ENCODE data around the gene HTRA3.

The HTRA3 gene

DNA sequence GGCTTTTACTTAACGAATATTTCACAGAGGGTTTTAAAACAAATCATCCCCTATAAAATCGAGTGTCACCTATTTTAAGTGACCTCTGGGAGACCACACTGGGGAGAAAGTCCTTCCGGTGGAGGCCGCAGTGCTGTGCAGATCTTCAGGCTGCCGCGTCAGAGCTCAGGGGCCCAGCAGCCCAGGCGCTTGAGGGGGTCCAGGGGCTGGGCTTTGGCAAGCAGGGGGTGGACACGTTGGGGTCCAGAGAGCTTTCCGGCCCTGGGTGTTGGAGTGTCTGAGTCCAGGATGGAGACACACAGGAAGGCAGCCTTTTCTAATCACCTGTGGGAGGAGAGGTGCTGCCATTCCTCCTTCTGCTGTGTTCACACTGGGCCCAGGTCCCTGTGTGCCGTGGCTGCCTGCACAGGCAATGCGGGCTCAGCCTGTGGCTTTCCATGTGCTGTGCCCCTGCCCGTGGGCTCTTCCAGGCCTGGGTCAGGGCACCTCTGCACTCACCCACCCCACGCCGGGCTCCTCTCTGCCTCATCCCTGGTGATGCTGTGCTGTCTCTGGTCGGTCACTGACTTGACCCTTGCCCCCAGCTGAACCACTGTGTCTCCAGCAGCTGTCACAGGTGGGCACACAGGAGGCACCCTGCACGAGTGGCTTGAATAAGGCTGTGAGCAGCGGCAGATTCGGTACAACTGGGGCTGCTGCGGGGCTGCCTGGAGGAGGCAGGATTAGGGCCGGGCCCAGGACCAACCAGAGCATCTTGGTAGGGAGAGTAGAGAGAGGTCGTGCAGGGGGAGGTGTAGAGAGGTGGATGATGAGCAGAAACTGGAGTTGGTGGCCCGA lies 10.0 kb downstream of the HTRA3 start:
- Histone ChIP-seq H3K9ac (ENCODE audit: low read length in 5 of 5) (peak overlapping the region in 1 of 5 donors; percentile 30), H3K4me1 (ENCODE audit: control insufficient read depth in 5 of 5, insufficient read depth in 5 of 5, low read length in 5 of 5) (peaks cover 7 to 73% (median 52%) of the 10 kb centered on the region in 5 donors)

DNA sequence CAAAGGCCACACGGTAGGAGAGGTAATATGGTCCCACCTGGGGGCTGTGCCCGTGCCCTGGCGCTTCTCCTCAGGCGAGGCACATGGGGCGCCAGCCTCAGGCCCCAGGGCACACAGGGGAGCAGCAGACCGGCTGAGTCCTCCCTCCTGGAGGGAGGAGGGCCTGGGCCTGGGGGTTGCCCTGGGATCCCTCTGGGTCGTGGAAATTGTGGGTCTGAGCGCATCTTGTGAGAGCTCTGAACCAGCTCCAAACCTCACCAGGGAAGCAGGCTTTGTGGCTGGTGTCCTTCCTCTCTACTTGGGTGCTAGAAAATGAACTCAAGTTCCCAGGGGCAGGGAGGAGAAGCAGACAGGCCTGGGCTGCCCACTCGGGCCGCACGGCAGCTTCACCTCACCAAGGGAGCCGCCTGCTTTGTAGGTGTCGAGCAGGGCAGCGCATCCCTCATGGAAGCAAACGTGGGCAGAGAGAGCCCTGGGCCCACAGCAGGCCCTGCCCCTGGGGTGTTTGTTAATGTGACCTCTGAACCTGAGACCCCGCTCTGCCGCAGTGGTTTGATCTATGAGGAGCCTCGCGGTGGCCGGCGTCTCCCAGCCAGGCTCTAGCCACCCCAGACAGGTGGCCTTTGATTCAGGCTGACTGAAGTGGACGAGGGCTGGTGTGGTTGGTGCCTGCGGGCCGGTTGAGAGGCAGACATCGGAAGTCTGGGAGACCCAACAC lies 10.8 kb downstream of the HTRA3 start:
- Histone ChIP-seq H3K9ac (ENCODE audit: low read length in 5 of 5) (peak overlapping the region in 1 of 5 donors; percentile 30), H3K36me3 (ENCODE audit: control insufficient read depth in 5 of 5, insufficient read depth in 5 of 5, low read length in 5 of 5) (no peaks in the 10 kb centered on the region), H3K27me3 (ENCODE audit: control insufficient read depth in 5 of 5, insufficient read depth in 4 of 5, low read length in 5 of 5) (no peaks in the 10 kb centered on the region), H3K27ac (ENCODE audit: low read depth, low read length) (no peak overlapping the region), H3K4me3 (ENCODE audit: low read depth in 1 of 5, low read length in 5 of 5) (no peak overlapping the region), H3K4me1 (ENCODE audit: control insufficient read depth in 5 of 5, insufficient read depth in 5 of 5, low read length in 5 of 5) (peaks cover 7 to 66% (median 45%) of the 10 kb centered on the region in 5 donors), H3K9me3 (ENCODE audit: control insufficient read depth in 5 of 5, low read length in 5 of 5) (no peaks in the 10 kb centered on the region)

More for the DNA sequence above, 10.0 kb downstream of the HTRA3 start:
- Histone ChIP-seq H3K4me3 (ENCODE audit: low read depth in 1 of 5, low read length in 5 of 5) (no peak overlapping the region), H3K9me3 (ENCODE audit: control insufficient read depth in 5 of 5, low read length in 5 of 5) (no peaks in the 10 kb centered on the region), H3K27me3 (ENCODE audit: control insufficient read depth in 5 of 5, insufficient read depth in 4 of 5, low read length in 5 of 5) (no peaks in the 10 kb centered on the region), H3K27ac (ENCODE audit: low read depth, low read length) (no peak overlapping the region), H3K36me3 (ENCODE audit: control insufficient read depth in 5 of 5, insufficient read depth in 5 of 5, low read length in 5 of 5) (no peaks in the 10 kb centered on the region)

DNA sequence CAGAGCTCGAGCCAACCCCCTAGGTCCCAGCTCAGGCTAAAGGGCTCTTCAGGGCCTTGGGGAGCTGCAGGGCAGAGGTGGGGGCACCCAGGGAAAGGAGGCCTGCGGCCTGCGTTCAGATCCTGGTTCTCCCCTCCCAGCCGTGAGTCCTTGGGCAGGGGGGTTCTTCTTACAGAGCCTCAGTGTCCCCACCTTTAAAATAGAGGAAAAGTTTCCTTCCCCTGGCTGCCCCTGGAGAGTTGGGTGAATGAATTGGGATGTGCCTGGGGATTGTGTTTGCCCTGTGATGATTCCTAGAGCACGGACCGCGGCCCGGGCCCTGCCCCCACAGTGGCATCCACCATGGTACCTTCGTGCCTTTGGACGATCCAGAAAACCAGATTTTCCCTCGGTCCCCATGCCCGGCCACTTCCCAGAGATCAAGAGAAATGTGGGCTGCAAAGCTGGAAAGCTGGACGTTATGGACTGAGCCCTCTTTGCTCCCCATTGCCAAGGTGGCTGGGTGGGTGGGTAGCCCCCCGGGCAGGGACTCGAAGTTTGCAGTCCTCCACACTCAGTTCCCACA lies 11.4 kb downstream of the HTRA3 start:
- Histone ChIP-seq H3K27me3 (ENCODE audit: control insufficient read depth in 5 of 5, insufficient read depth in 4 of 5, low read length in 5 of 5) (no peaks in the 10 kb centered on the region), H3K27ac (ENCODE audit: low read depth, low read length) (no peak overlapping the region), H3K4me1 (ENCODE audit: control insufficient read depth in 5 of 5, insufficient read depth in 5 of 5, low read length in 5 of 5) (peaks cover 4 to 59% (median 39%) of the 10 kb centered on the region in 5 donors), H3K9me3 (ENCODE audit: control insufficient read depth in 5 of 5, low read length in 5 of 5) (no peaks in the 10 kb centered on the region), H3K36me3 (ENCODE audit: control insufficient read depth in 5 of 5, insufficient read depth in 5 of 5, low read length in 5 of 5) (peaks cover 0 to 3% (median 0%) of the 10 kb centered on the region in 5 donors), H3K9ac (ENCODE audit: low read length in 5 of 5) (no peak overlapping the region), H3K4me3 (ENCODE audit: low read depth in 1 of 5, low read length in 5 of 5) (no peak overlapping the region)

DNA sequence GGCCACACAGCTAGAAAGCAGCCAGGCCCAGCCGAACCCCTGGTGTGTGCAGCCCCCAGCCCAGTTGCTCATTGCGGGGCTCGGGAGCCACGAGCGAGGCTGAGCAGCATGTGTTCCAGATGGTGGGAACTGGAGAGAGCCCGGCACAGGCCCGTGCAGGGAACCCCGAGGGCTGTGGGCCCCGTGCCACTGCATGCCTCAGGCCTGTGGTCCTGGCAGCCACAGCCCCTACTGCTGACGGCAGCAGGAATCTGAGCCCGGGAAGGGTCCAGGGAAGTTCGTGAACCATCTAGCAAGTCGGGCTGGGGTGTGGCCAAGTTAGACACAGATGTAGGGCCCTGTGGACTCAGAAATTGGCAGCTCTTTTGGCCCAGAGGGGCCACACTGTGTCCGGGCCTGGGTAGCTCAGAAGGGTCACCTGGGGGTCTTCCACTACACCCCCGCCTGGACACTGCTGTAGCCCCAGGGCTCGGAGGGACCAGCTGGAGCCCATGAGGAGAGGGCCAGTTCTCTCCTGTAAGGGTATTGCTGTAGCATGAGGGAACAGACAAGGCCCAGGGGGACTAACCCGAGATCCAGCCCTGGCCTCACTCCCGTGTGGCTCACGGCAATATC lies 12.1 kb downstream of the HTRA3 start:
- Histone ChIP-seq H3K4me3 (ENCODE audit: low read depth in 1 of 5, low read length in 5 of 5) (no peak overlapping the region), H3K4me1 (ENCODE audit: control insufficient read depth in 5 of 5, insufficient read depth in 5 of 5, low read length in 5 of 5) (peaks cover 4 to 53% (median 33%) of the 10 kb centered on the region in 5 donors), H3K9ac (ENCODE audit: low read length in 5 of 5) (peak overlapping the region in 1 of 5 donors; percentile 13), H3K9me3 (ENCODE audit: control insufficient read depth in 5 of 5, low read length in 5 of 5) (no peaks in the 10 kb centered on the region), H3K27ac (ENCODE audit: low read depth, low read length) (no peak overlapping the region), H3K36me3 (ENCODE audit: control insufficient read depth in 5 of 5, insufficient read depth in 5 of 5, low read length in 5 of 5) (peaks cover 0 to 4% (median 0%) of the 10 kb centered on the region in 5 donors), H3K27me3 (ENCODE audit: control insufficient read depth in 5 of 5, insufficient read depth in 4 of 5, low read length in 5 of 5) (no peaks in the 10 kb centered on the region)

DNA sequence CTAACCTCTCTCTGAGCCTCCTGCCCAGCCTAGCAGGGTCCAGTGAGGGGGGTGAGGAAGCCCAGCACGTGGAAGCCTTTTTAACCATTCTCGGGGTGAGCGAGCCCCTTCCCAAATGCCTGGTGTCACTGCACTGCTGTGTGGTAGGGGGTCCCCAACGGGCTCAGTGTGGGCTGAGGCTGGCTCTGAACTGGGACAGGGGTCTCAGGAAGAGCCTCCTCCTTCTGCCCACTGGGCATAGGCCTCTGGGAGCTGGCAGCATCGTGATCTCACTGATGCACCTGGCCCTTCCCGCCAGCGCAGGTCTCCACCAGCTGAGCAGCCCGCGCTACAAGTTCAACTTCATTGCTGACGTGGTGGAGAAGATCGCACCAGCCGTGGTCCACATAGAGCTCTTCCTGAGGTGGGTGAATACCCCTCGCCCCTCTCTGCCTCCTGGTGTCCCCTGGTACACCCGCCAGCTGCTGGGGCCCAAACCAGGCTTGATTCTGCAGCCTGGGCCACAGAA lies 12.6 kb downstream of the HTRA3 start:
- H3K9ac ChIP-seq (ENCODE audit: low read length in 5 of 5) = no peak overlapping the region
- H3K27ac ChIP-seq (ENCODE audit: low read depth, low read length) = no peak overlapping the region
- no peaks in the 10 kb centered on the region for H3K27me3 ChIP-seq (ENCODE audit: control insufficient read depth in 5 of 5, insufficient read depth in 4 of 5, low read length in 5 of 5)
- H3K4me3 ChIP-seq (ENCODE audit: low read depth in 1 of 5, low read length in 5 of 5) = no peak overlapping the region
- no peaks in the 10 kb centered on the region for H3K9me3 ChIP-seq (ENCODE audit: control insufficient read depth in 5 of 5, low read length in 5 of 5)
- H3K4me1 ChIP-seq (ENCODE audit: control insufficient read depth in 5 of 5, insufficient read depth in 5 of 5, low read length in 5 of 5) = peaks cover 2 to 47% (median 27%) of the 10 kb centered on the region in 5 donors
- peaks cover 0 to 7% (median 2%) of the 10 kb centered on the region in 5 donors for H3K36me3 ChIP-seq (ENCODE audit: control insufficient read depth in 5 of 5, insufficient read depth in 5 of 5, low read length in 5 of 5)

DNA sequence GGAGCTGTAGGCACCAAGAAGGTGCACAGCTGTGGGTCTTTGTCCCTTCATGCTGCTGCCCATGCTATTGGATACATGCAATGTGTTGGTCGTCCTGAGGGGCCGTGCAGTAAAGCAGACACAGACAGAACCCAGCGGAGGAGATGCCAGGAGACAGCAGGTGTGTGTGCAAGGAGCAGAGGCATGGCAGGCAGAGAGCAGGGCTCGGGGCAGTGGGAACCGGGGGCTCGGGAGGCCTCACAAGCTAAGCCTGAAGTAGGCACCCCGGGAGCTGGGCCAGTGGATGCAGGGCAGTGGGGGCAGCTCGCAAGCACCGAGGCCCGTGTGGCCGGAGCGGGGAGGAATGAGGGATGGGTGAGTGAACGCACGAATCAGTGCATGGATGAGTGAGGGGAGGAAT lies 13.2 kb downstream of the HTRA3 start:
- H3K27ac ChIP-seq (ENCODE audit: low read depth, low read length) = no peak overlapping the region

DNA sequence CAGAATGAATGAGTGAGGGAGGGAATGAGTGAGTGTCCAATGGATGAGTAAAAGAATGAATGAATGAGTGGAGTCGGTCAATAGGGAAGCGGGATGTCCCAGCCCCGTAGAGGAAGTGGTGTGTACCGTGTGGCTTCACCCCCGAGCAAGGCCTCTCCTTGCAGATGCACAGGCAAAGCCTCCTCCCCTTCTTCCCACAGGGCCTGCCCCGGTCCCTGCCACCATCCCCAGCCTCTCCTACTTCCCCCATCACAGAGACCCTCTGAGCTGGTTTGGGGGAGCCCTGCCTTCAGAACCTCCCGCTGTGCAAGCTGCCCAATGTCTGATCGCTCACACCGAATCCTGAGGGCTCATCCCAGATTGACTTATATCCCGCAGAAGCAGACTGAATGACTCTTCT lies 13.6 kb downstream of the HTRA3 start:
- Histone ChIP-seq H3K9ac (ENCODE audit: low read length in 5 of 5) (no peak overlapping the region), H3K27me3 (ENCODE audit: control insufficient read depth in 5 of 5, insufficient read depth in 4 of 5, low read length in 5 of 5) (no peaks in the 10 kb centered on the region), H3K4me3 (ENCODE audit: low read depth in 1 of 5, low read length in 5 of 5) (no peak overlapping the region), H3K27ac (ENCODE audit: low read depth, low read length) (no peak overlapping the region), H3K9me3 (ENCODE audit: control insufficient read depth in 5 of 5, low read length in 5 of 5) (no peaks in the 10 kb centered on the region), H3K36me3 (ENCODE audit: control insufficient read depth in 5 of 5, insufficient read depth in 5 of 5, low read length in 5 of 5) (peaks cover 0 to 10% (median 4%) of the 10 kb centered on the region in 5 donors), H3K4me1 (ENCODE audit: control insufficient read depth in 5 of 5, insufficient read depth in 5 of 5, low read length in 5 of 5) (peaks cover 0 to 37% (median 17%) of the 10 kb centered on the region in 5 donors)

More for the DNA sequence above, 13.2 kb downstream of the HTRA3 start:
- H3K4me1 ChIP-seq (ENCODE audit: control insufficient read depth in 5 of 5, insufficient read depth in 5 of 5, low read length in 5 of 5) = peaks cover 0 to 41% (median 22%) of the 10 kb centered on the region in 5 donors
- H3K27me3 ChIP-seq (ENCODE audit: control insufficient read depth in 5 of 5, insufficient read depth in 4 of 5, low read length in 5 of 5) = no peaks in the 10 kb centered on the region
- H3K9me3 ChIP-seq (ENCODE audit: control insufficient read depth in 5 of 5, low read length in 5 of 5) = no peaks in the 10 kb centered on the region
- no peak overlapping the region for H3K9ac ChIP-seq (ENCODE audit: low read length in 5 of 5)
- no peak overlapping the region for H3K4me3 ChIP-seq (ENCODE audit: low read depth in 1 of 5, low read length in 5 of 5)
- peaks cover 0 to 10% (median 4%) of the 10 kb centered on the region in 5 donors for H3K36me3 ChIP-seq (ENCODE audit: control insufficient read depth in 5 of 5, insufficient read depth in 5 of 5, low read length in 5 of 5)

DNA sequence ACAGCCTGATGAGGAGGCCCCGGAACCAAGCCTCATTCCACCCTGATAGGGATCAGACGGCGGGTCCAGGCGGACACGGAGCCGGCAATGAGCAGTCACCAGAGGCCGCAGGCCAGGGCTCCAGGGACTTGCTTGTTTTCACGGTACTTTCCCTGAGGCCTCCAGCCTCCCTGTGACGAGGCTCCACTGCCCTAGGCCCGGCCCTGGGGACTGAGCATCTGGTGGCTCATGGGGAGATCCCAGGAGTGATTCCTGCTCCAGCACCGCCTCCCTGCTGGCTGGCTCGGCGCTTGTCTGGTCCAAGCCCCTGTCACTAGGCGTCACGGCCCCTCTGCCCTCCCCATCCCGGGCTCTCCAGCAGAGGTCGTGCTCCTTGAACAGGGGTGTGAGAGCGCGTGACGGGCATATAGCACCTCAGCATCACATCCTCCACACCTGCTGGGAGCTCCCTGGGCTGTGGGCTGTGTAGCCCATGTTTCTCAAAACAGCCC lies 14.1 kb downstream of the HTRA3 start:
- Histone ChIP-seq H3K4me1 (ENCODE audit: control insufficient read depth in 5 of 5, insufficient read depth in 5 of 5, low read length in 5 of 5) (peaks cover 0 to 32% (median 15%) of the 10 kb centered on the region in 5 donors), H3K27ac (ENCODE audit: low read depth, low read length) (no peak overlapping the region), H3K4me3 (ENCODE audit: low read depth in 1 of 5, low read length in 5 of 5) (no peak overlapping the region), H3K9ac (ENCODE audit: low read length in 5 of 5) (no peak overlapping the region), H3K9me3 (ENCODE audit: control insufficient read depth in 5 of 5, low read length in 5 of 5) (no peaks in the 10 kb centered on the region), H3K36me3 (ENCODE audit: control insufficient read depth in 5 of 5, insufficient read depth in 5 of 5, low read length in 5 of 5) (peaks cover 0 to 10% (median 4%) of the 10 kb centered on the region in 5 donors), H3K27me3 (ENCODE audit: control insufficient read depth in 5 of 5, insufficient read depth in 4 of 5, low read length in 5 of 5) (no peaks in the 10 kb centered on the region)

DNA sequence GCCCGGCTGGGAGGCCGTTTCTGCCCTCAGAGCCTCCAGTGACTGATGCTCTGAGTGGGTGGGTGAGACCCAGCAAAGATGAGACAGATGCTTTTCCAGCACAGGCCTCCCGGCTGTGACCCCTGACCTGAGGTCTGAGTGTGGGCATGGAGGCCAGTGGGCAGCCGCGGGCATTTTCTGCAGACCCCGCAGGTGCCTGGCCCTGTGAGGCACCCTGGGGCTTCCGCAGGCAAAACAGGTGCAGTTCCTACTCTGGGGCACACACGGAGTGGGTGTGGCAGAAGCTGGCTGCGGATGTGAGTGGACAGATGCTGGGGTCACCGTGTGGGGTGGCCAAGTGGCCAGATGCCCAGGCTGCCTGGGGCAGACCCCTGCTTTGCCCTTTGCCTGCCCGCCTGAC lies 14.8 kb downstream of the HTRA3 start:
- H3K9ac ChIP-seq (ENCODE audit: low read length in 5 of 5) = no peak overlapping the region
- H3K27ac ChIP-seq (ENCODE audit: low read depth, low read length) = no peak overlapping the region
- no peak overlapping the region for H3K4me3 ChIP-seq (ENCODE audit: low read depth in 1 of 5, low read length in 5 of 5)
- H3K27me3 ChIP-seq (ENCODE audit: control insufficient read depth in 5 of 5, insufficient read depth in 4 of 5, low read length in 5 of 5) = no peaks in the 10 kb centered on the region
- H3K9me3 ChIP-seq (ENCODE audit: control insufficient read depth in 5 of 5, low read length in 5 of 5) = no peaks in the 10 kb centered on the region
- peaks cover 0 to 27% (median 15%) of the 10 kb centered on the region in 5 donors for H3K4me1 ChIP-seq (ENCODE audit: control insufficient read depth in 5 of 5, insufficient read depth in 5 of 5, low read length in 5 of 5)
- H3K36me3 ChIP-seq (ENCODE audit: control insufficient read depth in 5 of 5, insufficient read depth in 5 of 5, low read length in 5 of 5) = peaks cover 0 to 10% (median 4%) of the 10 kb centered on the region in 5 donors

Measured in subcutaneous abdominal adipose tissue (tissue), 5 donors.